HG02642 (cell line): ENCODE data around the gene DTX3L.

ENCODE experiments used
- ATAC-seq: cut with Tn5 transposase; IDR thresholded peaks from one replicate; pipeline ENCODE4 v1.9.1; 2021; ENCODE audit warnings: mild to moderate bottlenecking; ENCODE audit not compliant: unreplicated experiment, poor library complexity

The DTX3L gene

GRCh38 chr3:122602011-122602710 lies 38.0 kb downstream of the DTX3L start:
- ATAC-seq: no peak

- no peak for ATAC-seq
Measured at GRCh38 chr3:122603056-122603455, 38.9 kb downstream of the DTX3L start.

DNA sequence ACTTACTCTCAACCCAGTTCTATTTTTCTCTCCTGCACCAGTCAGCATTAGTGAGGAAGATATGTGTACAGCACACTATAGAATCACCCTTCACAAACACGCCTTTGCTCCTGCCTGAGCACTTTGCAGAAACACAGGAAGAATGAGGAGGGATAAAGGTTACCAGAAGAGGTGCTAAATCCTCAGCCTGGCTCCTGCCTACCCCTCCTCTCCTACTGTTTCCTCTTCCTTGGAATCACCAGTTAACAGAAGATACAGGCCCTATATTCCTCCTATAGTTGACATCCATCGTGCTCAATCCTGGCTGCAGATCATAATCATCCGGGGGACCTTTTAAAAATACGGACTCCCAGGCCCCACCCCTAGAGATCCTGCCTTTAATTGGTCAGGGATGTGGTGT lies 42.2 kb downstream of the DTX3L start:
- ATAC-seq: no peak

DNA sequence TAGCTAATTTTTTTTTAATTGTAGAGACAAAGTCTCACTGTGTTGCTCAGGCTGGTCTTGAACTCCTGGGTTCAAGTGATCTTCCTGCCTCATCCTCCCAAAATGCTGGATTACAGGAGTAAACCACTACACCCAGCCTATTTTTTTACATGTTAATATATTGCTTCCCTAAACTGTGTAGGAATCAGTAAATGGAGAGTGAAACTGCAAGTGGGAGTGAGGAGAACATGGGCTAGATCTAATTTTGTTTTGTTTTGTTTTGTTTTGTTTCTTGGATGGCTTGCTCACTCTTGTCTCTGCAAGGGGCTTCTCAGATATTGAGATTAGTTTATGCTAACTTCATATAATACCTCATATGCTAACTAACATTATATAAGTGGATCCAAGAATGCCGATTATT lies 44.8 kb downstream of the DTX3L start:
- no peak for ATAC-seq

DNA sequence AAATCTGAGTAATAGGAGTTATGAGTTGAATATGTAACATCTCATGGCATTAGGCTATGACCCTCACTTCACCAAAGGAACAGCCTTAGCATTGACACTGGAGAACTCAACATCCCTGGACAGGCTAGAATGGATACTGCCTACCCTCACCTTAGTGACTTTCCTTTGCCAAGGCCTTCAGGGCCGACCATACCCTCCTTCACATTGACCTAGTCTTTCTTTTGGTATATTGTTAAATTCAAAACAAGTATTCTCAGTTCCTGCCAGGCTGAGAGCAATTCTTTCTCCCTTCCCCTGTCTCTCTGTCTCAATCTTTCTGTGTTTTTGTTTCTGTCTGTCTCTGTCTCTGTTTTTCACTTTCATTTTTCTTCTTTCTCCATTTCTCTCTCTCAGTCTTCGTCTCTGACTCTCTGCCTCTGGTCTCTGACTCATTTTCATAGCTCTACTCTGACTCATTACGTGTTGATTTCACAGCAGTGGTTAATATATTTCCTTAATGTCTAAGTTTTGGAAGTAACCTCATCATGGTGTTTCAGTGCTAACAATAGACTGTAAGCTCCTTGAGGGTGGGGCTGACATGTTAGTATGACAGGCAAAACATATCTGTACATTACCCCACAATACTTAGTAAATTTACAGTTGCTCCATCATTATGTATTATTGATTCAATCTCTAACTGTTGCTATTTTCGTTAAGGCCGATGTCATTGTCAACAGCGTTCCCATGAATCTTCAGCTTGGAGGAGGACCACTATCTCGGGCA lies 45.8 kb downstream of the DTX3L start:
- peak; percentile 95 for ATAC-seq

GRCh38 chr3:122612696-122613095 lies 48.6 kb downstream of the DTX3L start:
- no peak for ATAC-seq

DNA sequence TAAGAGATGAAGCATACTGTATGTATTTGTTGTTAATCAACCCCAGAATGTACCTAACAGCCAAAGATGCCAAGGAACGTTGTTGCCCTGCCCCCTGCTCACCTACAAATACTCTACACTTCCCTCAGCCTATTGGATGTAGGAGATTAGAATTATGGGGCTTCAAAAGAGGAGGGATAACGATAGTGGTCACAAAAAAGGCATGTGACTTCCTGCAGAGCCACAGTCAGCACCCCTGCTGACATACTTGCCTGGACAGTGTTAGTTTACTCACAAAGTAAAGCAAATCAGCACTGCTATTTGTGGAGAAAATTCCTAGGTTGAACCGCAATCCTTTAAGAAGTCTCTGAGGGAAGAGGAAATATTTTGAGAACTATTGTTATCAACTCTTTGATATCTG lies 51.2 kb downstream of the DTX3L start:
- no peak for ATAC-seq

DNA sequence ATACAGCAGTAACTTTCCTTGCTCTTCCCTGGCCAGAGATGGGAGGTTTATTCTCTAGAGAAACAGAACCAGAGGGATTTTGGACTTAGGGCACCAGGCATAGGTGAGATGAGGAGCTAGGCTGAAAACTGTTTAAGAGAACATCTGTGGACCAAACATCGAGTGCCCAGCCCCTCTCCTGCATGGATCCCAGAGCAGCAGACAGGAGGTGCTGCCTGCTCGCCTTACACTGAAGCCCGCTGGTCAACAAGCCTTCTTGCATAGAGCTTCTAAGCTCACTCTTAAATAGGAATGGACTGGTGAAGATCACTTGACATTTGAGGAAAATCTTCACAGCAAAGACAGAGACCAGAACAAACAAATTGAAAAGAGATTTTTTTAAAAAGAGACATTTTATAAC lies 54.5 kb downstream of the DTX3L start:
- no peak for ATAC-seq

DNA sequence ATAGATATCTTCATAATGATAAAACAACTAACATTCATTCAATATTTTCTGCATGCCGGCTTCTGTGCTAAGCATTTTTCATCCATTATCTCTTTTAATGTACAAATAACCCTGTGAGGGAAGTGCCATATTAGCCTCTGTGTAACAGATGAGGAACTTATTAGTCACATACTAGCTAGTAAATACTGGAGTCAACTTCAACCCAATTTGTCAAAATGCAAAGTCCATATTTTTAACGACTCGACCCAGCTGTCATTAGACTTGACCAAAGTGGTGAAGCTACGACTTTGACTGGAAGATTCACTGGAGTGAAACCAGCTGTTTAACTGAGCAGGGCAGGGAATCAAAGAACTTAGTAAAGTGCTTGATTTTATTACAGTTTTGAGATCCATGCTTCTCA lies 54.9 kb downstream of the DTX3L start:
- no peak for ATAC-seq

- no peak for ATAC-seq
Measured at GRCh38 chr3:122620399-122620798, 56.3 kb downstream of the DTX3L start.

DNA sequence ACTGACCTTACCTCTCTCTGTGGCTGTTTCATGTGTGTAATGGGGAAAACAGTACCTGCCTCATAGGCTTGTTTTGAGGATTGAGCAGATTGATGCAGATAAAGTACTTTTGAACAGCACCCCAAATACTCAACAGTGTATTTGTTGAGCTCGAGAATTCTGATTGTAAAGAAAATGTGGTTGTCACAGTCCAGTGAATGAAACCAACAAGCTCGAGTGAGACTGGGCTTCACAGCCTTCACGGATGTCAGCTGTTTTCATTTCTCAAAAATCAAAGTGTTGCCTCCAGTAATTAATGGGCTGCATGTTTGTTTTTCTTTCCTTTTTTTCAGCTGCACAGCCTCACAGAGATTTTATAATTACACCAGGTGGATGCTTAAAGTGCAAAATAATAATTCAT lies 57.0 kb downstream of the DTX3L start:
- ATAC-seq: peak; percentile 50

- no peak for ATAC-seq
Measured at GRCh38 chr3:122623031-122623829, 59.1 kb downstream of the DTX3L start.
